HG03045 (cell line): ENCODE results near the gene KRTAP1-5.
"Not testable (repeated sequence)": the region's sequence is repeated elsewhere in the genome, so short reads cannot be mapped to it uniquely, and the experiment has no call there.

Experiments
- ATAC-seq: cut with Tn5 transposase; IDR thresholded peaks from one replicate; pipeline ENCODE4 v1.9.1; 2021; ENCODE audit warnings: mild to moderate bottlenecking, moderate library complexity; ENCODE audit not compliant: unreplicated experiment

Gene KRTAP1-5

GRCh38 chr17:41009301-41009760 is 17.7 kb downstream of the KRTAP1-5 start:
- ATAC-seq = no peak

- ATAC-seq = no peak
Measured at GRCh38 chr17:41008811-41009210, 18.2 kb downstream of the KRTAP1-5 start, which contains the start of gene KRTAP3-1. Gene KRTAP3-1 (minus strand): TSS chr17:41009128. CDS start chr17:41009074, 54 bp downstream.

GRCh38 chr17:41004397-41004796 is 22.6 kb downstream of the KRTAP1-5 start:
- ATAC-seq = no peak

- ATAC-seq = no peak
Measured at GRCh38 chr17:41003926-41004325, 23.1 kb downstream of the KRTAP1-5 start.

DNA sequence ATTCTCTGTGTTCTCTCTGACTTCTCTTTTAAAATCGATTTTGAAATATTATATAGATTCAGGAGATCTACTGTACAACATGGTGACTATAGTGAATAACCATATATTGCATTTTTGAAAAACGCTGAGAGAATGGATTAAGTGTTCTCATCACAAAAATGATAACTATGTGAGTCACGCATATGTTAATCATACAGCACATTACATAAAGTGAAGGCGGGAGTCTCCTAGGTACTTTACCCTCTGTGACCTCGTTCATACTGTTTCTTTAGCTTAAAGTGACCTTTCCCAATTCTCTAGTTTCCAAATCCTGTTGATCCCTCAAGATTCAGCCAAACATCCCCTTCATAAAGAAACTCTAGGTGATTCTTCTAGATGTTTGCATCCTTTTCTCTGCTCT is 24.2 kb downstream of the KRTAP1-5 start:
- no peak for ATAC-seq

DNA sequence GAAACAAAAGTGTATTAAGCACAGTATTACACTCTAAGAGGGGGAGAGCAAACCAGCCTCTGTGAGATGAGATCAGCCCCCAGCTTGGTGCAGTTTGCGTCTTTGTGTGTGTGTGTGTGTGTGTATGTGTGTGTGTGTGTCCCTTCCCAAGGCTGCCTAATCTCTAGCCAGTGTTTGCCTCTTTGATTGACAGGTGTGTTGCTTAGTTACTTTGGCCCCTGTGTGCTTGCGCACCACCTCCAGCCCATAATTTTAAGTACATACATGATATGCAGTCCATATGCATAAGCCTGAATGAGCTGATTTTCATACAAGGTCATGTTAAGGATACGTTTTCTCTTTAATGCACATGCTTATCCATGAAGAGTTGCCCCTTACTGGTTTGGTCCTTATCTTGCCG is 25.2 kb downstream of the KRTAP1-5 start:
- no peak for ATAC-seq

- ATAC-seq = not testable (repeated sequence)
Measured at GRCh38 chr17:40999563-40999962, 27.4 kb downstream of the KRTAP1-5 start, which contains the start of gene KRTAP3-2. Gene KRTAP3-2 (minus strand): TSS chr17:40999906. CDS start chr17:40999853, 53 bp downstream.

DNA sequence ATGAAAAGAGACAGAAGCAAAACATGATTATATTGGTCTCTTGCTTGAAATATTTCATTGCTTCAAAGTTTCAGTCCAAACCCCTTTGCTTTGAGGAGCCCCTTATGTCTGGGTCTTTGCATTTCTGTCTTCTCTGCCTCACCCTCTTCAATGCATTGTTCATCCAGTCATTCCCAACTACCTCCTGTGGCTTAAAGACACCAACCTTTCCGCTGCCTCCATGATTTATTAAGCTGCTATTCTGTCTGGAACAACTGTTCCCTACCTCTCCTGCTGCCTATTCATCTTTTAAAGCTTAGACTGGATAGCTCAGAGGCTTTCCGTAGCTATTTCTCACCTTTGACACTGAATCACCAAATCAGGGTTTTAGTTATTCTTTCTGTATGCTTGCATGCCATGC is 29.6 kb downstream of the KRTAP1-5 start:
- no peak for ATAC-seq

DNA sequence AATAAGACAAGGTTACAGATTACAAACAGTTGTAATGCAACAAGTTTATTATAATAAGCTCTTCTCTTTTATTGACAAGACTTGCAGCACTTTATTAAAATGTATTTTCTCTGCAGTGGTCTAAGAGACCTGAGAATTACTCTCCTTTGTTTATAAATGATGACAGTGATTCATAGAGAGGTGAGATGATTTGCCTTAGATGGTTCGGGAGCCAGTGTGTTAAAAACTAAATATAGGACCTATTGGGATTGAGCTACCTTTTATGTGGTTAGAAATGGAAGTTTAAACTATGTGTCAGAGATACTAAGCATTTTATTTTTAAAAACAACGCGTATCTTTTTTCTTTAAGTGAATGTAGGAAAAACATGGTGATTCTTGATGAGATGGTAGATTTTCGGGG is 30.2 kb downstream of the KRTAP1-5 start:
- ATAC-seq = no peak

DNA sequence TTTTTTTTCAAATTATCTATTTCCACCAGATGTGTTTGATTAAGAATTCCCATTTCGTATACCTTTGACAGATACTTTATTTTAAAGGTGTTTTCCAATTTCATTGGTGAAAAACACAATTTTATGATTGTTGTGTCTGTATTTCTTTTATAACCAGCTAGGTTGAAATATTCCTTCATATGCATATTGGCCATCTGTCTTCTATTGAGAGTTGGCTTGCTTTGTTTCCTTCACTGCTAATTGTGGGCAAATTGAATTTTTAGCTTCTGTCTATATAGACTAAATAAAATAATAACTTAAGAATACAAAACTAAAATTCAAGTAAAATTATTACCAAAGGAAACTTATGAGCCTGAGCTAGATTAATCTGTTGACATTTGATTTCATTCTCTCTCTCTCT is 31.9 kb downstream of the KRTAP1-5 start:
- no peak for ATAC-seq

- no peak for ATAC-seq
Measured at GRCh38 chr17:40993839-40994238, 33.2 kb downstream of the KRTAP1-5 start, which contains the start of gene KRTAP3-3. Gene KRTAP3-3 (minus strand): TSS chr17:40994164. CDS start chr17:40994097, 67 bp downstream.

DNA sequence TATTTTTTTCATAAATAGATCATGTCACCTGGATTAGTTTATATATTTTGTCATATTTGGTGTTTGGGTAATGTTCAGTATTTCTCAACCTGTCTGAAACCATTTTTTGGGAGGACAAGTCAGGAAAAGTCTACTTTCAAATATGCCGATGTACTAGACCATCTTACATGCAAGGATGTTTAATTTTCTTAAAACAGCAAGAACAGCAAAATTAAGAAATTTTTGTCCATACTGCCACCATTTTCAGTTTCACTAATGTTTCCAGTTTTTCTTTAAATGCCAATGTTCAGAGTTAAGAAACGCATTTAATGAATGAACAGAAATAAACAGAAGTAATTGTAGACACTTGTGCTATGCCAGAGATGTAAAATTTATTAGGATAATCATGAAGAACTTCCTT is 33.9 kb downstream of the KRTAP1-5 start:
- no peak for ATAC-seq

GRCh38 chr17:40992666-40993065 is 34.3 kb downstream of the KRTAP1-5 start:
- ATAC-seq = no peak

DNA sequence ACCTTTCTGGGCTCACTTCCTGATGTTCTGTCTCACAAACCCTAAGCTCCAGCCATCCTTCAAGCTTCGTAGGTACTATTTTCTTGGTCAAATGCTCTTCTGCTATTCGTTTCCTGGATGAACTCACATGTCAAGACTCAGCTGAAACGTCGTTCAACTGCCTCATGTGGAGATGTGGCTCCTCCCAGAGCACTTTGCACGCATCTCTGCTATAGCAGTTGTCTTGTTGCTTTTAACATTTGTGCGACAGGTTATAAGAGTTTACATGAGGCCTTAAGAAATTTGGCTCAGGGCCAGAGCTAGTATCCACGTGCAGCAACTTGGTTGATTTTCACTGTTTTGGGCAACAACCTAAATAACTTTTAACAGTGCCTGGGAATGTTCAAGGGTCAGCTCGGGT is 40.1 kb downstream of the KRTAP1-5 start:
- no peak for ATAC-seq

- no peak for ATAC-seq
Measured at GRCh38 chr17:40984226-40984625, 42.8 kb downstream of the KRTAP1-5 start, which contains the start of gene KRT40. Gene KRT40 (minus strand): TSS chr17:40984326. CDS start chr17:40984273, 53 bp downstream.

DNA sequence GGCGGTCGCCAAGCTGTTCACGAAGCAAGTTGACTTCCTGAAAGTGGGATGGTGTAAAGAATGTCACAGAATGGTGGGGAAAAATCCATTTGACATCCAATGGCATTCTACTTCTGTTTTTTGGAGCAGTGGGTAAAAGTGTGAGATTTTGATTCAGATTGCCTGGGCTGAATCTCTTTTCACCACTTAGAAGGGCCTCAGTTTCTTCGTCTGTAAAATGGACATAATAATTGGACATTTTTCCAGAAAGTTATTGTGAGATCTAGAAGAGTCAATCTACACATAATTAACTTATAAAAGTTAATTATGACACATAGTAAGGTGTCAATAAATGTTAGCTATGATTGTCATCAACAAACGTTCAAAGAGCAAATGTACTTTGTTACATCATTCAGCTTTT is 45.9 kb downstream of the KRTAP1-5 start:
- ATAC-seq = no peak

DNA sequence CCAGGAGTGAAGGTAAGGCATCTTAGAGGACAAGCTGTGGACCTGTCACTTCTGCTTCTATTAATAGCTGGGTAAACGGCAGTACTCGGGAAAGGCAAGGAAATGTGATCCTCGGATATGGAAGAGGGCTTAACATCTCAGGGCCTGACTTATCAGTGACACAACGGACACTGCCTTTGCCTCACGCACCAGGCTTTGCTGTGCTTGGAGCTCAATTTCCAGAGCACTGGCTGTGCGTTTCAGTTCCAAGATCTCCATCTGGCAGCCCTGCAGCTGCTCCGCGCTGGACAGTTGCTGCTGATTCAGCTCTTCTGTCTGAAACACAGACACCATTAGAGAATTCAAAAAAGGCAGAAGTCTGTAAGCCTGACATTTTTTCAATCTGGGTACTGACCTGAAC is 46.4 kb downstream of the KRTAP1-5 start:
- no peak for ATAC-seq

DNA sequence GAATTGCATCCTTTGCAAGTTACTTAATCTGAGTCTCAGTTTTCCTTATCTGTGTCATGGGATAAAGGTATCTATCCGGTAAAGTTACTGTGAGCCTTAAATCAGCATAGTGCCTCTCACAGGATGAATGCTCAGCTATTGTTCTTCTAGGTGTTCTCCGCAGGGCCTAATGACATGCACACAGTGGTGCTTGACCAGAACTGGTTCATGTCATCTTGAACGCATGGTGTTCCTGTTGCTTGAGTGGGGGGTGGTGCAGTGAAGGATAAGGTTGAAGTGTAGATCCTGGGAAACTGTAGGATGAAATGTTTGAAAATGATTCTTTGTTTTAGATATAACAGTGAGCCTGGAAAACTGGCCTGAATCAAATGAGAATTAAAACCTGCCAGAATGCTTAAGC is 46.9 kb downstream of the KRTAP1-5 start:
- ATAC-seq = no peak

- no peak for ATAC-seq
Measured at GRCh38 chr17:40978575-40979151, 48.3 kb downstream of the KRTAP1-5 start.
